ENCODE data around the gene DNAJC25. TPM values are rescaled to one million over a fixed set of nuclear protein-coding genes. Genes with fewer than 3 reads are reported as not detected.

Gene DNAJC25
- total and polyA plus RNA-seq, 2 of the 13 experiments (the other 11 are each of a cell fraction or from before 2014, with no cell fraction given), result 5.7 to 10.2 TPM

GRCh38 chr9:111631214-111631971 is at the start of gene DNAJC25 (continued):
- TF ChIP-seq KDM2A (CRISPR knock-in tag; IDR thresholded peaks at IDR 0.05; ENCODE audit: borderline replicate concordance, low read depth) (no peak; the same call in 1 of the 2 replicates), DDIT3 (CRISPR knock-in tag; IDR thresholded peaks at IDR 0.05) (no peak), ZNF550 (CRISPR knock-in tag; IDR thresholded peaks at IDR 0.05; ENCODE audit: borderline replicate concordance) (no peak), ZNF44 (CRISPR knock-in tag; IDR thresholded peaks at IDR 0.05) (no peak; the same call in 1 of the 2 replicates), ZNF660 (CRISPR knock-in tag; IDR thresholded peaks at IDR 0.05; ENCODE audit: borderline replicate concordance, low read depth) (no peak), MEF2D (CRISPR knock-in tag; IDR thresholded peaks at IDR 0.05) (no peak; the same call in 1 of the 2 replicates), GMEB2 (CRISPR knock-in tag; IDR thresholded peaks at IDR 0.05; ENCODE audit: low read depth) (no peak), RXRA (CRISPR knock-in tag; IDR thresholded peaks at IDR 0.05) (peak; percentile 79; the same call in 1 of the 2 replicates), BRF2 (CRISPR knock-in tag; IDR thresholded peaks at IDR 0.05) (0 out of 2 replicates have a peak, but pooled peaks have one; percentile 13), ZNF484 (CRISPR knock-in tag; IDR thresholded peaks at IDR 0.05; ENCODE audit: borderline replicate concordance, low read depth) (no peak), ZFYVE20 (CRISPR knock-in tag; IDR thresholded peaks at IDR 0.05; ENCODE audit: borderline replicate concordance, low read depth) (no peak), GATAD1 (CRISPR knock-in tag; IDR thresholded peaks at IDR 0.05) (no peak), RAD21 (CRISPR knock-in tag; IDR thresholded peaks at IDR 0.05) (peak; percentile 82), KLF11 (CRISPR knock-in tag; IDR thresholded peaks at IDR 0.05) (peak; percentile 8; the same call in 1 of the 2 replicates), BCL6 (CRISPR knock-in tag; IDR thresholded peaks at IDR 0.05) (peak; percentile 62; the same call in 1 of the 2 replicates), ZNF451 (CRISPR knock-in tag; IDR thresholded peaks at IDR 0.05) (no peak), BHLHE40 (IDR thresholded peaks at IDR 0.05; ENCODE audit: low read length) (0 out of 2 replicates have a peak, but pooled peaks have one; percentile 4), BCL3 (CRISPR knock-in tag; IDR thresholded peaks at IDR 0.05) (peak; percentile 85; the same call in 1 of the 2 replicates), RCOR2 (CRISPR knock-in tag; IDR thresholded peaks at IDR 0.05) (no peak; the same call in 1 of the 2 replicates), ARNT (IDR thresholded peaks at IDR 0.05) (no peak), PITX1 (CRISPR knock-in tag; IDR thresholded peaks at IDR 0.05) (no peak), LCORL (IDR thresholded peaks at IDR 0.05) (no peak), LCORL (CRISPR knock-in tag; IDR thresholded peaks at IDR 0.05) (peak; percentile 83)
- TF ChIP-seq, protein P1, sequence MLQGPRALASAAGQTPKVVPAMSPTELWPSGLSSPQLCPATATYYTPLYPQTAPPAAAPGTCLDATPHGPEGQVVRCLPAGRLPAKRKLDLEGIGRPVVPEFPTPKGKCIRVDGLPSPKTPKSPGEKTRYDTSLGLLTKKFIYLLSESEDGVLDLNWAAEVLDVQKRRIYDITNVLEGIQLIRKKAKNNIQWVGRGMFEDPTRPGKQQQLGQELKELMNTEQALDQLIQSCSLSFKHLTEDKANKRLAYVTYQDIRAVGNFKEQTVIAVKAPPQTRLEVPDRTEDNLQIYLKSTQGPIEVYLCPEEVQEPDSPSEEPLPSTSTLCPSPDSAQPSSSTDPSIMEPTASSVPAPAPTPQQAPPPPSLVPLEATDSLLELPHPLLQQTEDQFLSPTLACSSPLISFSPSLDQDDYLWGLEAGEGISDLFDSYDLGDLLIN (CRISPR knock-in tag; IDR thresholded peaks at IDR 0.05; ENCODE audit: borderline replicate concordance), result peak; percentile 28; the same call in 1 of the 2 replicates
- TF ChIP-seq, protein P2, sequence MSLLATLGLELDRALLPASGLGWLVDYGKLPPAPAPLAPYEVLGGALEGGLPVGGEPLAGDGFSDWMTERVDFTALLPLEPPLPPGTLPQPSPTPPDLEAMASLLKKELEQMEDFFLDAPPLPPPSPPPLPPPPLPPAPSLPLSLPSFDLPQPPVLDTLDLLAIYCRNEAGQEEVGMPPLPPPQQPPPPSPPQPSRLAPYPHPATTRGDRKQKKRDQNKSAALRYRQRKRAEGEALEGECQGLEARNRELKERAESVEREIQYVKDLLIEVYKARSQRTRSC (CRISPR knock-in tag; IDR thresholded peaks at IDR 0.05; ENCODE audit: low read depth), result no peak

All from HepG2 (cell line).